Activated naive CD4-positive, alpha-beta T cell treated with Interleukin-2 at 50 U/mL for 16 hours (primary cell): Measurements from ENCODE around the gene NLGN4Y.
"Not testable (repeated sequence)": the region's sequence is repeated elsewhere in the genome, so short reads cannot be mapped to it uniquely, and the experiment has no call there.

Experiments
- DNase-seq: peaks from one replicate; pipeline ENCODE4 v3.0.0-alpha.2; 2020

NLGN4Y gene

GRCh38 chrY:14860448-14860847 is 336.1 kb downstream of the NLGN4Y start:
- no peak for DNase-seq

DNA sequence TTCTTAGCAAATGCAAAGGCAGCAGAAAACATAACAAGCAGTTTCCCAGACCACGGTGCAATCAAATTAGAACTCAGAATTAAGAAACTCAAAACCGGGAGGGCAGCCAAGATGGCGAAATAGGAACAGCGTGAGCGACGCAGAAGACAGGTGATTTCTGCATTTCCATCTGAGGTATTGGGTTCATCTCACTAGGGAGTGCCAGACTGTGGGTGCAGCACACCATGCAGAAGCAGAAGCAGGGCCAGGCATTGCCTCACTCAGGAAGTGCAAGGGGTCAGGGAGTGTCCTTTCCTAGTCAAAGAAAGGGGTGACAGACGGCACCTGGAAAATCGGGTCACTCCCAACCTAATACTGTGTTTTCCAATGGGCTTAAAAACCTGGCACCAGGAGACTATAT is 336.7 kb downstream of the NLGN4Y start:
- not testable (repeated sequence) for DNase-seq

- DNase-seq: no peak
Measured at GRCh38 chrY:14871971-14872370, 347.6 kb downstream of the NLGN4Y start.
